Activated T-helper 1 cell treated with Interleukin-2 at 50 U/mL for 16 hours (primary cell): Measurements from ENCODE around the gene NT5C.
"Not testable (repeated sequence)": the region's sequence is repeated elsewhere in the genome, so short reads cannot be mapped to it uniquely, and the experiment has no call there.

Source experiments
- DNase-seq: peaks from one replicate; pipeline ENCODE4 v3.0.0-alpha.2; 2020; ENCODE audit warnings: low read depth

The NT5C gene

GRCh38 chr17:75131278-75132017 is at the start of gene NT5C:
Gene NT5C (minus strand): TSS chr17:75131742. CDS start chr17:75131707, 35 bp downstream.
- DNase-seq: peak; percentile 49

DNA sequence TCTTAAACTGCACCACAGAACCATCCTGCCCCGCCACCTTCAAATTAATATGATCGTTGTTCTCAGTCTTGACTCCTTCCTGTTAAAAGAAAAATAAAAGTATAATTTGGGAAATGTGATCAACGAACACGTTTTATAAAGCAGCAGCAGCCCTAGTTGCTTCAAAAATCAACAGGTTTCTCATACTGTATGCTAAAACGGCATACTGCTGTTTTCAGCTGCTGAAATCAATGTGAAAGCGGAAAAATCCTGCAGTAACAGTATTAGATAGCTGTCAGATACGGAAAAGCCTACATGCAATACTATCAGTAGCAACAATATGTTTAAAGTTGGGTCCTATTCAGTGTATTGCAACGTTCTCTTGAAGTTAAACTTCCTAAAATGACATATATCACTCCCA is 49.6 kb upstream of the NT5C start:
- DNase-seq: no peak

- no peak for DNase-seq
These were observed 46.9 kb upstream of the NT5C start for GRCh38 chr17:75178453-75178852.

DNA sequence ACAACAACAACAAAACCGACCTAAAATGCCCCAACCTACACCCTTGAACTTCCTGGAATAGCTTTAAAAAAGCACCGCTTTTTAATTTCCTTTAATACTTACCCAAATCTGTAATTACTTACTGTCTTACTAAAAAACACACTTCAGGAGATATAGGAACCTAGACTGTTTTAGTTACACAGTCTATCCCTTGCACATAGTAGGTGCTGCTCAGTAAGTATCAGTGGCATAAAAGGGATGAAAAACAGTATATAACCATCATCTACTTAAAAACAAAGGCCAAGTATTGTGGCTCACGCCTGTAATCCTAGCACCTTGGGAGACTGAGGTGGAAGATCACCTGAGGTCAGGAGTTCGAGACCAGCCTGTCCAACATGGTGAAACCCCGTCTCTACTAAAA is 45.1 kb upstream of the NT5C start:
- DNase-seq: no peak

DNA sequence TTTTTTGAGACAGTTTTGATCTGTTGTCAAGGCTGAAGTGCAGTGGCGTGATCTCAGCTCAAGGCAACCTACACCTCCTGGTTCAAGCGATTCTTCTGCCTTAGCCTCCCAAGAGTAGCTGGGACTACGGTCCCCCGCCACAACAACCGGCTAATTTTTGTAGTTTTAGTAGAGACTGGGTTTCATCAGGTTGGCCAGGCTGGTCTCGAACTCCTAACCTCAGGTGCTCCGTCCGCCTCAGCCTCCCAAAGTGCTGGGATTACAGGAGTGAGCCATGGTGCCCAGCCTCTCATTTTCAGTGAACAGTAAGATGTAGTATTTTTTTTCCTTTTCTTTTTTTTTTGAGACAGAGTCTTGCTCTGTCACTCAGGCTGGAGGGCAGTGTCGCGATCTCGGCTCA is 43.5 kb upstream of the NT5C start:
- no peak for DNase-seq

GRCh38 chr17:75173526-75173925 is 42.0 kb upstream of the NT5C start:
- DNase-seq: no peak

DNA sequence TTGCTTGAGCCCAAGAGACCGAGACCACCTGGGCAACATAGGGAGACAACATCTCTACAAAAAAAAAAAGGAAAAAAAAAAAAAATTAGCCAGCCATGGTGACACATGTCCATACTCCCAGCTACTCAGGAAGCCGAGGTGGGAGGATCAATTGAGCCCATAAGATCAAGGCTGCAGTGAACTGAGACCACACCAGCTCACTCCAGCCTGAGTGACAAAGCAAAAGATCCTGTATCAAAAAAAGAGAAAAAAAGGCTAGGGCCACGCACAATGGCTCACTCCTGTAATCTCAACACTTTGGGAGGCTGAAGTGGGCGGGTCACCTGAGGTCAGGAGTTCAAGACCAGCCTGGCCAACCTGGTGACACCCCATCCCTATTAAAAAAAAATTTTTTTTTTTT is 37.5 kb upstream of the NT5C start:
- DNase-seq: no peak

- not testable (repeated sequence) for DNase-seq
These were observed 33.1 kb upstream of the NT5C start for GRCh38 chr17:75164606-75165005.

- no peak for DNase-seq
These were observed 31.5 kb upstream of the NT5C start for GRCh38 chr17:75163074-75163473.

- DNase-seq: no peak
These were observed 28.7 kb upstream of the NT5C start for GRCh38 chr17:75160211-75160610.

GRCh38 chr17:75159196-75160031 is 27.9 kb upstream of the NT5C start:
- DNase-seq: no peak

- DNase-seq: not testable (repeated sequence)
These were observed 26.9 kb upstream of the NT5C start for GRCh38 chr17:75158480-75158879.

- no peak for DNase-seq
These were observed 23.7 kb upstream of the NT5C start for GRCh38 chr17:75155191-75155601.

DNA sequence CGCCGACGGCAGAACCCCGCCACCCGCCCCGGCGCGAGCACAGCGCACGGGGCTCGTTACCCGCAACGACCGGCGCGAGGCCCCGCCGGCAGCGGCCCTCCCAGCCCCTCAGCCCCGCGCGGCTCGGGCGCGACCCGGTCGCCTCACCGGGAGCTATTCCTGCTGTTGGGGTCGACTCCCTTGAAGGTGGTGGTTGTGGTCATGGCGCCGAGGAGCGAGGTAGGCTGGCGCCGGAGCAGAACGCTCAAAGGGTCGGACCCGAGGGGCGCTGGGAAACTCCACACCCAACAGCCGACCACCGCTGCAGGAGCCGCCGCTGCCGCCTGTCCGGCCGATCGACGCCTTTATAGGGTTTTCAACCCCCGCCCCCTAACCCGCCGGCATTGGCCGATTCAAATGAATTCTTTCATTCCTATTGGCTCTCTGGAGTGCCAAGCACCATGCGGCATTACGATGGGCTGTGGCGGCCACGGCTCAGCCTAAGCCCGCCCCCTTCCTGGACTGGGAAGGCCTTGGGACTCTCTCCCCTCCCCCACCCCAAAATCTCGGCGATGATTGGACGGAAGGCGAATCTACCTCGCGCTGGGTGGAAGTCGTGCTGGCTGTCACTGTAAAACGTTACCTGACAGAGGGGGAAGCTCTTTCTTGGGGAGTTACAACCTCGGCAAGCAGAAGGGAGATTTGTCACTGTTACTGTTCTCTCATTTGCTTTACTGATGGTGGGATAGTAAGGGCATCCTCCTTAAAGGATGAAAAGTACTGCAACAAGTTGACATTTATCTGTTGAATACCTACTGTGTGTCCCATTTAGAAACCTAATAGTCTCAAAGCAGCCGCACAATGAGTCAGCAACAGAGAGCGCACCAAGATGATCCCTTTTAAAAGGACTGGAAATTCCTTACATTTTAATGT is 22.9 kb upstream of the NT5C start, which contains the start of gene JPT1:
TSS of gene JPT1 (minus strand) at position 318 of the 912 bp plus-strand sequence. CDS start at position 203, 115 bp downstream.
- peak; percentile 96 for DNase-seq

DNA sequence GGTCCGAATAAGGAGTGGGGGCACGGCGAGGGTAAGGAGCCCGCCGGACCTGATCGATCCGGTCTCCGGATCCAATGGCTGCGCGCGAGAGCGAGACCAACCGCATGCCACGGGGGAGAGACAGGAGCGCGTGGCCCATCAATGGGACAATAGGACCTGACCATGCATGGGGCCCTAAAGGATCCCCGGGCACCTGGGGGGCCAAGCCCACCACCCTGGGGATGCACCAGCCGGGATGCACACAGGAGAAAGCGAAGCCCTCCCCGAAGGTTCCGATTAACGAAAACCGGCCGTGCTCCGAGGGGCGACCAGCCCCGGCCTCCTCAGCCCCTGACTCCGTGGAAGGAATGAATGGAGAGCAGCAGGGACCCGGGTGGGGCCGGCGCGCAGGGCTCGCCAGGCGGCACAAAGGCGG is 22.2 kb upstream of the NT5C start:
- DNase-seq: no peak

- no peak for DNase-seq
These were observed 21.6 kb upstream of the NT5C start for GRCh38 chr17:75152922-75153779.

- DNase-seq: no peak
These were observed 21.0 kb upstream of the NT5C start for GRCh38 chr17:75152523-75152921.

DNA sequence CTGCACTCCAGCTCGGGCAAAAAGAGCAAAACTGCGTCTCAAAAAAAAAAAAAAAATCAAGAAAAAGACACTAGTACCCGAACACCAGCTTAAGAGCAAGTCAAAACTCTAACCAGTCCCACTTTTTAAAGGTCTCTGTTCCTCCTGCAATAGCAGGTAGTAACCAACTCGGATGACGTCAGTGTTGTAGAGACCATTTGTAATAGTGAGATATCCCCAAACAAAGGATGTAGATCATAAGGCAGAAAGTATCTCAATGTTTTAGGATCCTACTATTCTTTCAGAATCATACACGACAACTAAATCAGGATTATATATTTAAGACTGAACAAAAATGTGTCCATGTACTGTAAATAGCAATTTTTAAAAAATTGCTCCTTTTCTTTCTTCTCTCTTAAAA is 20.4 kb upstream of the NT5C start:
- no peak for DNase-seq

GRCh38 chr17:75147878-75148546 is 16.5 kb upstream of the NT5C start:
- no peak for DNase-seq

DNA sequence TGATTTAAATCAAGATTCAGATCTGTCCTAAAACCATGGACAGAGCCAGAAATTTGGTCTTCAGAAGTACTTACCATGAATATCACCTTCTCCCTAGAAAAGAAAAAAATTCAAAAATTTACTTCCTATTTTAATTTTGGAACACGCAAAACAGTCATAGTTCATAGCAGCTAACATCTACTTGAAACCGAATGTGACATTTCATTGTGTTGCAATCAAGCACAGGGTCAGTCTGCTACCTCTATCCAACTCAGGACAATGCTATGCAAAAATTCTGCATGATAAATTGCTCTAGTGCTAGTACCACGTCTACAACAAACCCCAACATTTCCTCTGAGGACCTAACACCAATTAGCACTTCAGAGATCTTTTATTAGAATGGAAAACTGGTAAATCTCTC is 15.1 kb upstream of the NT5C start:
- no peak for DNase-seq
